GM18873 (cell line): ENCODE data around the gene ZNF275.
A peak's percentile ranks its signal among the peaks of the same experiment; 100 is the strongest.

Experiments
- ATAC-seq: cut with Tn5 transposase; IDR thresholded peaks from one replicate; pipeline ENCODE4 v1.9.1; 2021; ENCODE audit warnings: mild to moderate bottlenecking, moderate library complexity, moderate number of reproducible peaks; ENCODE audit not compliant: unreplicated experiment, low FRiP score

The ZNF275 gene

DNA sequence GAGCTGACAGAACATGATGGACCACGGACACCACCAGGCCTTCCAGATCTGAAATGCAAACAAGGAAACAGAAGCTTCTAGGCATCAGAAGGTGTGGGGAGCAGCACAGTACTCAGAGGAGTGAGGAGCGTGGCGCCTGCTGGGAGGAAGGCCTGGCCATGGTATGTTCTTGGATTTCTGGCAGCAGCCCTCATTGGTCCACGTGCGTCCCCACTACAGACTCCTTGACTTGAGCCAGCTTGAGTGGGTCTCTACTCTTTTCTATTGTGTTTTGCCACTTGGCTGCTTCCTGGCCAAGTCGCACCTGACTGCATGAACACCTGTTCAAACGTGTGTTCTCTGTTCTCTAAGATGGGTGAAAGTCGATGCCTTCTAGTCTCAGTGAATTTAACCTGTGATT is 18.0 kb downstream of the ZNF275 start:
- no peak for ATAC-seq

DNA sequence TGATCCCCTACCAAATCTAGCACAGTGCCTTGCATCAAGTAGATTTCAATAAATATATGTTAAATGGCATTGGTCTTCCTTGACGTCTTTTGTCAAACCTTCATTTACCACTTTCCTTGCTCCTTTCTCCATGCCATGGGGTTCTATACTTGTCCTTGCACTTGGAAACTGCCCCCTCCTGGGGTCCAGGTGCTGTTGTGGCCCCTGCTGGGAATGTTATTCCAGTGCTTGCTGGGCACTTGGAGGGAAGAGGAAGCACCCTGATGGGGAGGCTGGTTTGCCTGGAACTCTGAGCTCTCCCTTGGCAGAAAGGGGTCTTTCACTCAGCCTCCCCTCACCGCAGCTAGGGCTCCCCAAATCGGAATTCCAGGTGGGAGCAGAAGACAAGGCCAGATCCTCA is 18.9 kb downstream of the ZNF275 start:
- no peak for ATAC-seq

DNA sequence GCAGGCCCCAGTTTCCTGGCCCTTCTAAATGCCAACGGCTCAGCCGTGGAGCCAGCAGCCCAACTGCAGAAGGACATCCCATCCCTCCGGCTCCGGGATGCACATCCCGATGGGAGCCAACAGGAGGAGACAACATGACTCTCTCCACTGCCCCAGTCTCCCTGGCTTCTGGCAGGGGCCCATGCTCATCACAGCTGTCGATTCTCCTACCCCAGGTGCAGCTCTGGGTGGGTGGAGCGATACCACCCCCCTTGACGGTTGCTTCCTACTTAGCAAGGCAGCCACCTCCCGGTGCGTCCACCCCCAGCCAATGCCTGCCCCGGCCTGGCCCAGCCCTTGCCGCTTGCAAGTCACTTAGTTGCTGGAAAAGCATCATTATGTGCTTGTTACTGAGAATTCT is 19.5 kb downstream of the ZNF275 start:
- no peak for ATAC-seq

DNA sequence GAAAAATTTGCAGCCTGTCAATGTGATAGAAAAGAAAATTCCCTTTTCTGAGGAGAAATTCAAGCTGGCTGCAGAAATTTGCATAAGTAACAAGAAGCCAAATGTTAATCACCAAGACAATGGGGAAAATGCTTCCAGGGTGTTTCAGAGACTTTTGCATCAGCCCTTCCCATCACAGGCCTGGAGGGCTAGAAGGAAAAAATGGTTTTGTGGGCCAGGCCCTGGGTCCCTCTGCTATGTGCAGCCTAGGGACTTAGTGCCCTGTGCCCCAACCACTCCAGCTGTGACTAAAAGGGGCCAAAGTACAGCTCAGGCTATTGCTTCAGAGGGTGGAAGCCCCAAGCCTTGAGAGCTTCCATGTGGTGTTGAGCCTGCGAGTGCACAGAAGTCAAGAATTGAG is 23.9 kb downstream of the ZNF275 start:
- no peak for ATAC-seq

DNA sequence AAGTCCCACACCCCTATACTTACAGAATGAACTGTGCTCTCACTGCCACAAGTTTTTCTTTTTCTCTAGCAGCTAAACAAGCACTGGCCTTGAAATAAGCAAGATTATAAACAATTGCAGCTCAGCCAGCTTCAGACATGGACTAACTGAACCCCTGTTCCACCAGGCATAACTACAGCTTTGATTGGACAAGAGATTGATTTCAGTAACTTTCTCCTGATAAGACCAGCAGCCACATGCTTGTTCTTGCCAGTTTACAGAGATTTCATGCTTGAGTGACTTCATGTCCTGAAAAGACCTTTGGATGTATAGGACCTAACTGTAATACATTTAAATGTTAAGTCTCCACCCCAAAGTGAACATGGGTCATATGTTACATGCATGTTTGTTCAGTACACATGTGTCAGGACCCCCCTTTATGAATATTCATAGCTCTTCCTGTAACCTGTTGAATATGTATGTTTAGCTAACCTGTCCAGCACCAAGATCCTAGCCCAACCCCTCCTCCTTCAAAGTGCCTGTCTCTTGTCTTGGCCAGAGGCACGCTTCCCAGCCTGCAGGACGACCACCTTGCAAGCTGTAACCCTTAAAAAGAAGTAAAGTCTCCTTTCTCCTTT is 27.9 kb downstream of the ZNF275 start:
- no peak for ATAC-seq

DNA sequence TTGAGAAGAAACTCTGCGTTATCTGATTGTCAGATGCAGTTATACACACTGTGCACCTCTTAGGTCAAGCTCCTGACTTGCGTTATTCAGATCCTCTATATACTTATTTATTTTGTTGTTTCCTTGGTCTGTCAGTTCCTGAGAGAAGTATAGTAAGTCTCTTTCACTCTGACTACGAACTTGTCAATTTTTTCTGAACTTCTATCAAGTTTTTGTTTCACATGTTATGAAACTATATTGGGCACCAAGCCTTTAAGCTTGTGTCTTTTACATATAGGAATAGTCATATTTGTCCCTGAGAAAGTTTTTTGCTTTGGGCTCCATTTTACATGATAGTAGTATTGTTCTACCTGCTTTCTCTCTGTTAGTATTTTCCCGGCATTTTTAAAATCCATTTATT is 31.7 kb downstream of the ZNF275 start:
- peak; percentile 50 for ATAC-seq

DNA sequence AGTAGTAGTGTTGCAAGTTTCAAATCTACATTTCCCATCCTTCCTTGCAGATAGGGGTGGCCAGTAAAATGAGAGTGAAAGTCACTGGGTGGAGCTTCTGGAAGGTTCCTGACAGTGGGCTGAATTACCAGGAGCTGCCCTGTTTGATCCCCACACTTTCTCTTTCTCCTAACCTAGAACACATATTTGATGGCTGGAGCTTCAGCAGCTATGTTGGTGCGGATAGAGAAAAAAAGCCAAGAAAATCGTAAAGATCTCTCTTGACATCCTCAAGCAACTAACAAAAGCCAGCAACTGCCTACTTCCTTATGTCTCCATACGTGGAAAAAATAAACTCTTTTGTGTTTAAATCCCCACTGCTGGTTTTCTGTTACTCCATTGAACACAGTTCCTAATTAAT is 32.2 kb downstream of the ZNF275 start:
- ATAC-seq: no peak

DNA sequence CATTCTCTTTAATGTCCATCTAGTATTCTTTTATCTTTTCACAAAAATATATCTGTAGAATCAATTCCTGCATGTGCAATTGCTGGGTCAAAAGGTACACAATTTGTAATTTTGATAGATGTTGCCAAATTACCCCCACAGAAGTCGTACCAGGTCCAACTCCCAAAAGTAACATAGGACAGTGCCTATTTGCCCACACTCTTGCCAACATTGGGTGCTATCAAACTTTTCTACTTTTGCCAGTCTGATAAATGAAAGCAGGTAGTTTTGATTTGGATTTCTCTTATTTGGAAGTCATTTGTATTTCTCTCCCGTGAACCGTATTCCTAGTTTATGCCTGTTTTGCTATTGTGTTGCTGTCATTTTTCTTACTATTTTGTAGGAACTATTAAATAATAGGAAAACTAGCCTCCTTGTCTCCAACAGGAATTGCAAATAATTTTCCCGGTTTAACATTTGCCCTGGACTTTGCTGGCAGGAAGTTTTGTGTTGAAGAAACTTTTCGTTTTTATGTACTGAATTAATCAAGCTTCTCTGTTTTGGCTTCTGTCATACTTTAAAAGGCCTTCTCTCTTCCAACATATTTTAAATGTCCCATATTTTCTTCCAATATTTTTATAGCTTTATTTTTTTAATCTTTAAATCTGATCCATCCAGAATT is 33.1 kb downstream of the ZNF275 start:
- no peak for ATAC-seq

DNA sequence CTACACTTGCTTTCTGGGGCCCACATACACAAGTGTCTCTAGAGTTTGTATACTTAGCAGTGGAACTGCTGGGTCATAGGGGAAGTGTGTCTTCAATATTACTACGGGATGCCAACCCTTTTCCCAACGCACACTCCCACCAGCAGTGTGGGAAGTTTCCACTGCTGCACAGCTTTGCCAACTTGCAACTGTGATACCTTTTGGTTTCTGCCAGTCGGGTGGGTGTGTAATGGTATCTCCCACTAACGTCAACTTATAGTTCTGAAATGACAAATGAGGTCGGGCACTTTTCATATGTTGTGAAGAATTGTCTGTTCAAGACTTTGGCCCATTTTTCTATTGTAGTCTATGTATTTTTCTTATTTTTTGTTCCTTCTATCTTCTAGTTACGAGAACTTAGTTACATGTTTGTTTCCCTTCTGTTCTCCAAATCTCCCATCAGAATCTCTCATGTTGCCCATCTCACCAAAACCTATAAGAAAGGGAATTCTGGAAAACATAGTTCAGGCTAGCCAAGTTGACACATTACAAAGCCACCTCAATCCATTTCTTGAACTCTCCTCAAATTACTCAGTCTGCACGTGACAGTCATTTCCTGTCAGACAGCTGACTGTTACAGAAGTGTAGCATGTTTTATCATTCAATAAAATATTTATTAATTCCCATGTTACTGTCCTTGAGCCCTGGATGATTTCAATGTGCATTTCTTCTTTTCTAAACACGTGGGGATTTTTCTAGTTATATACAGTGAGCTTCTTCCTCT is 36.5 kb downstream of the ZNF275 start:
- ATAC-seq: no peak

DNA sequence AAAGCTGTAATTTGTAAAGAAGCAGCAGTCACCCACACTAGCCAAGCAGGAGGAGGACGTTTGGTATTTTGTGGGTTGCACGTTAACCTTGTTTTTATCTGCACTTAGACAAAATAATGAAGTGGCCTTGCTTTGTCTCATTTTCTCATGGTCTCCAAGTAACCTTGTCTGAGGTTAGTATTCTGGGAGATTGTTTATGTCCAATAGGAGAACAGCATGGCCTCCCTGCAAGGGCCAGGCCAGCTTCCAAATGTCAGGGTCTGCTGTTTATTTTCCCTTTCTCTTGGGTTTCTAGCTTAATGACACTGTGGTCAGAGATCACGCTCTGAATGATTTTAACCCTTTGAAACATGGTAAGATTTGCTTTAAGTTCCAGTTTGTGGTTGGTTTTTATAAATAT is 37.3 kb downstream of the ZNF275 start:
- no peak for ATAC-seq

DNA sequence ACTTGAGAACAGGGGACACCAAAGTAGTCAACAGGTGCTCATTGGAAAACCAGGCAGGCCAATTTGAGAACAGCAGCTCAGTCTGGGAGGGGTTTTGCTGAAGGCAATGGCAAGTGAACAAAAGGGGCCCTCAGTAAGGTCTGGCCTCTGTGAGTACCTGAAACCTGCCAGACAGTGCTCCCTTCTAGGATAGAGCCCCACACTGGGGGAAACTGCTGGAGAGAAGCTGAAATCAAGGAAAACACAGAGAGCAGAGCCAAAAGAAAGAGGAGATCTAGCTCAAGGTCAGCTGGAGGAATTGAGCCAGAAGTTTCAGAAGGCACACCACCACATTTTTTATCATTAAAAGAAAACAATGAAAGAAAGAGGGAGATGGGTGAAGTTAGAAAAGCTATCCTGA is 39.0 kb downstream of the ZNF275 start:
- ATAC-seq: no peak

DNA sequence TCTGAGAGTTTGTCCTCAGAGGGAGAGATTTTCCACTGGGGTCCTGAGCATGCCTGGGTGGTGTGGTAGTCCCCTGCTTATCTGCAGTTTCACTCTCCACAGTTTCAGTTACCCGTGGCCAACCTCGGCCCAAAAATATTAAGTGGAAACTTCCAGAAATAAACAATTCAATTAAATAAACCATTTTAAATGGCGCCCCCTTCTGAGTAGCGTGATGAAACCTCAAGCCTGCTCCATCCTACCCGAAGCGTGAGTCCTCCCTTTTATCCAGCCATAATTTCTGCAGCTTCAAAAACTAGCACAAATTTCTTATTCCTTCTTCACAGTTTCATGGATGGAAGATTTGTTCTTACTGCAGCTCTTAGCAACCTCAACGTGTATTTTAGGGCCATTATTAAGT is 40.5 kb downstream of the ZNF275 start:
- ATAC-seq: no peak

DNA sequence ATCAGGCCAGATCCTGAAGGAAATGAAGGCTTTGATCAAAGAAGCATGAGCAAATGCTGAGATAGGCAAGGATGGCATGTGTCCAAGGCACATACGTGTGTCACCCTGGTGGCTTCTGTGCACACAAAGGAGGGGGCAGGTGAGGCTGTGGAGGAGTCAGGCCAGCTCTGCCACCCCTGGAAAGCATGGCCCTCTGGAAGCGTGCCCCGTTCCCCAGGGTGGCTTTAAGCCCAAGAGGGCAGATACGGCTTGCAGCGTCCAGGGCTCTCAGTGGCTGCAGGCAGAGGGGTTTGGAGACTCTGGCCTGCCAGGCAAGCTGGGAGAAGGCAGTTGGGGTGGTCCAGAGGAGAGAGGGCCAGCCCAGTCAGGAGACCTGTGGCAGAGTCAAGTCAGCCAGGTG is 41.6 kb downstream of the ZNF275 start:
- ATAC-seq: no peak

DNA sequence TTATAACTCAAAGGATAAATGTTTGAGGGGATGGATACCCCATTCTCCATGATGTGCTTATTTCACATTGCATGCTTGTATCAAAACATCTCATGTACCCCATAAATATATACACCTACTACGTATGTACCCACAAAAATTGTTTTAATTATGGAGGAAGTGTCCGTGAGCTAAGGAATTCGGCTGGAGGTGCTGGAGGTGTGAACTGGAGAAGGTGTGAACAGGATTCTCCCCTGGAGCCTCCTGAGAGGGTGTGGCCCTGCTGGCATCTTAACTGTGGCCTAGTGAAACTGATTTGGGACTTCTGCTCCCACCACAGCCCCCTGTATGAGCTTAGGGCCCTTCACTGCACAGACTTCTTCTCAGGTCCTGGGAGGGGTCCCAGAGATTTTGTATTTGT is 43.8 kb downstream of the ZNF275 start:
- ATAC-seq: no peak

DNA sequence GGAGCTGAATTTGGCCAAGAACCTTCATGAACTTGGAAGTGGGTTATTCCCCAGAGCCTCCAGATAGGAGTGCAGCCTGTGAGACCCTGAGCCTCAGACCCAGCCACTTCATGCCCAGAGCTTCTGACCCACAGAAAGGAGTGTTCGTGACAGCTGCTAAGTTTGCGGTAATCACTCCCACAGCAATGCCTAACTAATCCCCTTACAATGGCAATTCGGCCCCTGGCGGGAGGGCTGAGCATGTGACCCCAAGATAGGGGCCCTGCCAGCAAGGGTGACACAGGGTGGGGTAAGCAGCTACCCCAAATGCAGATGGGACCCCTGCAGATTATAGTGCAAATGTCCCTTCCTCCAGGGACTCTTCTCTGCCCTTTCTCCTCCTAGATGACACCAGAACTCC is 44.7 kb downstream of the ZNF275 start:
- ATAC-seq: no peak

DNA sequence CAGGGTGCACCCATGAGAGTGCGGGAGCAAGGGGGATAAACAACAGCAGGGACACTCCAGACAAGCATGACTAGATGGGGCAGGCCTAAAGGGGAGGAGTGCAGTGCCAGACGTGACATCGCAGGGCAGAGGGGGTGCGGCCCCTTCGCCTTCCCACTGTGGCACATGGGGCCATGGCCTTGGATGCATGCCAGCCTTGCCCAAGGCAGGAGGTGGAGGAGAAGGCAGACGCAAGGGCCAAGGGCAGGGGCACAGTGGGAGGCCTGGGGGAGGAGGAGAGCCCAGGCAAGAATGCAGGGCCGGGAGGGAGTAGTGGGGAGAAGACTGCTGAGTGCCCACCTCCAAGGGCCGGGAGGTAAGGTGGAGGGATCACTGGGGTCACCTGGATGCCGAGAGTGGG is 45.6 kb downstream of the ZNF275 start:
- ATAC-seq: no peak

DNA sequence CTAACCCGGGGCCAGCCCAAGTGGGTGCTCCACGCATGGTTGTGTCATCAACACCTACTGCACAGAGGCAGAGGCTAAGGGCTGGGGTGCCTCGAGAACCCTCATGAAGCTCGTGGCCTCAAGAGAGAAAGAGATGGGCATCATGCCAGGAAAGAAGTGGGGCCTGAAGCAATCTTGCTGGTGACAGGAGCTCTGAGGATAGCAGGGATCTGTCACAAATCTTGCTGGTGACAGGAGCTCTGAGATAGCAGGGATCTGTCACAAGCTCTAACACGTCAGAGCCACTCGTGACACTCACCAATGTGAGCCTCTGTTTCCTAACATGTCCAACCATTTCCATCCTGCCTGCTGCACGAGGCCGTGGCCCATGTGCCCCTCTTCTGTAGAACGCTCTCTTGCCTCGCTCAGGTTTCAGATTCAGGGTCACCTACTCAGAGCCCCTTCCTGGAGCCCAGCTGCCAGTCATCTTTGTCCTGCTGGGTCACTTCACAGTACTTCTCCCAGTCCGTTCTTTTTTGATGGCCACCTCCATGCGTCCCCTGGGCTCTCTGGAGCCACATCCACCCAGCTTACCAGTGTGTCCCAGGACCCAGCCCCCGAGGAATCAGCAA is 46.1 kb downstream of the ZNF275 start:
- ATAC-seq: no peak

DNA sequence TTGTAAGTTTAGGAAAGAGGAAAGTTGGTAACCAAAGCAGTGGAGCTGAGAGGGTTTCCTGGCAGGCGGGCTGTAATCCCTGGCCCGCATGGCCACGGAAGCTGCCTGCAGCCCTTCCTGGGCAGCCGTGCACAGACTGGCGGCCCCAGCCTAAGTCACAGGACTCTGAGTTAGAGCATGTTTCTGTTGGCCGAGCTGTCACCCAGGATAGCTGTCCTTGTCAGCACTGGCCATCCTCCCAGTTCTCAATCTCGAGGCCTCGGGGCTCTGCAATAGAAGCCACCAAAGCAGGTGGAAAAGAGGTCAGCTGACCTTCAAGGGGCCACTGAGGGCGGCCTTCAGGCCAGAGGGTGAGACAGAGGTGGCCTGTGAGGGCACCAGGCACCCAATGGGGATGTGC is 46.7 kb downstream of the ZNF275 start:
- ATAC-seq: no peak

DNA sequence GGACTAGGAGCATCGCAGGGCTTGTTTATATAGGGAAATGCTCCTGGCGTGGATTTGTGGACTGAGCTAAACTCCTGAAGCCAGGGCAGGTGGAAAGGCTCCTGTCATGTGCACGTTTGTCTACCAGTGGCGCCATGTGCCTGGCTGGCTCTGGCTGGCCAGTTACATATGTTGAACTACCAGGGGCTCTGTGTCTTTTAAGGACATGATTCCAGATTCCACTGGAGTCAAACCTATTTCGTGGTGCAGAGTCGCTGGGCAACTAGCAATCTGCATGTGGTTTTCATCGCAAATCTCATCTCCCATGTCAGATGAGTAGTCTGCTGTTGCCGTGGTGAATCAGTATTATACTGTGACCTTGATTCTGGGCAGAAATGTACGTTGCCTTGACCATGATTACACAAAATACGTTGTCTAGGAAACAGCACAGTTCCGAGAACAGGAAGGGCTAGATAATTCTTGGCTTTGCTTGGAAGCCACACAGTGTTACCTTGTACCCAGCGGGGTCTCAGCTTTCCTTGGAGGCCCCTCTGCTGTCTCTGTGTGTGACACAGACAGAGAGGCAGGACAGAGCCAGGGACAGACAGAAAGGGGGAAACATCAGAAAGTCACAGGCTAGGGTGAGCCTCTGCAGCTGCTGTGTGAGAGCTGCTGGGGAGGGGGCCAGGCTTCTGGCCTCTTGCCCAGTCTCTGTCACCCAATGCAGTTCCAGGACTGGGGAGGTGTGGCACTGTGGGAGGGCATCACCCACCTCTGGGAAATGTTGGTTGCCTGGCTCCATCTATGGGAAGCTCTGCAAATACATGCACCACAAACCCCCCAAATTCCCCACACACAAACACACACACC is 48.0 kb downstream of the ZNF275 start:
- ATAC-seq: no peak
